ENCODE results near the gene FRMD4B.
A peak's percentile ranks its signal among the peaks of the same experiment; 100 is the strongest.

DNA sequence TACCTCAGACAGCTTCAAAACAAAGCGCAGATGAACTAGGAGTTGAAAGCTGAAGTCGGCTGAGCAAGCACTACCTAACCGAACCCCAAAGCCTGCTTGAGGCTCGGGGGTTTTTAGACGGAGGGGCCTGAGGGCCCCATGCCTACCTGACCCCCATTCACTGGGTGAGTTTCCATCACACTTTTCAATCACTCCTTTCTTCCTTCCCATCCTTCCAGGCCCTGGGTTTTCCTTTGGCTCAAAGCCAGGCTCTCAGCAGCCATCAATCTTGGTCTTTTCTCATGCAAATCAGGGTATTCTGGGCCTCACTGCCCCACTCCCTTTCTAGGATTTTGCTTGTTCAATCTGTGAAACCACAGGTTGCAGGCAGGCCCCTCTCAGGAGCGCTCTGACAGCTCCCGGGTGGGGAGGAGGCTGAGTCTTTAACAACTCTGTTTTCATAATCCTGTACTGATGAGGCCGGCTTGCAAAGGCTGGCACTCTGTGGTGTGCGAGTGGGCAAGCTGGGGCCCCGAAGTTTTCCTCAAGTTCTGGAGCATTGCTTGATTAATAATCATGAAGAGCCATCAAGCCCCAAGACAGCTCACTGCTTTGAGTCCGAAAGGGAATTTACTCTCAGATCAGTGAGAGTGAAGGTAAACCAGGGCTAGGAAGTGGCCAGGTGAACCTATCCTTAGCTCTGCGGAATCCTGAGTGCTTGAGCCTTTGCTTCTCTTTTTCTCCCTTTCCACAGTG lies 97.6 kb downstream of the FRMD4B start:
- TF ChIP-seq ETS1 (IDR thresholded peaks at IDR 0.05) (no peak), CREB1 (CRISPR knock-in tag; IDR thresholded peaks at IDR 0.05; ENCODE audit: low read depth) (no peak), POLR2AphosphoS5 (IDR thresholded peaks at IDR 0.05; ENCODE audit: low read depth) (0 out of 2 replicates have a peak, but pooled peaks have one; percentile 26), EZH2 (IDR thresholded peaks at IDR 0.05; ENCODE audit: low read depth, unreplicated experiment) (no peak), EZH2phosphoT487 (IDR thresholded peaks at IDR 0.05; ENCODE audit: unreplicated experiment) (no peak)
- TF ChIP-seq, protein P1, sequence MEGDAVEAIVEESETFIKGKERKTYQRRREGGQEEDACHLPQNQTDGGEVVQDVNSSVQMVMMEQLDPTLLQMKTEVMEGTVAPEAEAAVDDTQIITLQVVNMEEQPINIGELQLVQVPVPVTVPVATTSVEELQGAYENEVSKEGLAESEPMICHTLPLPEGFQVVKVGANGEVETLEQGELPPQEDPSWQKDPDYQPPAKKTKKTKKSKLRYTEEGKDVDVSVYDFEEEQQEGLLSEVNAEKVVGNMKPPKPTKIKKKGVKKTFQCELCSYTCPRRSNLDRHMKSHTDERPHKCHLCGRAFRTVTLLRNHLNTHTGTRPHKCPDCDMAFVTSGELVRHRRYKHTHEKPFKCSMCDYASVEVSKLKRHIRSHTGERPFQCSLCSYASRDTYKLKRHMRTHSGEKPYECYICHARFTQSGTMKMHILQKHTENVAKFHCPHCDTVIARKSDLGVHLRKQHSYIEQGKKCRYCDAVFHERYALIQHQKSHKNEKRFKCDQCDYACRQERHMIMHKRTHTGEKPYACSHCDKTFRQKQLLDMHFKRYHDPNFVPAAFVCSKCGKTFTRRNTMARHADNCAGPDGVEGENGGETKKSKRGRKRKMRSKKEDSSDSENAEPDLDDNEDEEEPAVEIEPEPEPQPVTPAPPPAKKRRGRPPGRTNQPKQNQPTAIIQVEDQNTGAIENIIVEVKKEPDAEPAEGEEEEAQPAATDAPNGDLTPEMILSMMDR (conservative IDR thresholded peaks at IDR 0.05; ENCODE audit: low read depth in 2 of 2), result no peak
